IPS DF 4.7 (cell line): ENCODE results near the gene PLSCR2.
"Not testable (repeated sequence)": the region's sequence is repeated elsewhere in the genome, so short reads cannot be mapped to it uniquely, and the experiment has no call there.

Experiments
- DNase-seq: peaks from one replicate; pipeline ENCODE4 v3.0.0-alpha.2; 2013; ENCODE audit warnings: low spot score; ENCODE audit errors: extremely low read depth

The PLSCR2 gene

GRCh38 chr3:146421819-146422759, 47.3 kb downstream of the PLSCR2 start:
- DNase-seq: no peak

- DNase-seq: no peak
Measured at GRCh38 chr3:146416366-146416765, 53.0 kb downstream of the PLSCR2 start.

- no peak for DNase-seq
Measured at GRCh38 chr3:146414010-146414409, 55.4 kb downstream of the PLSCR2 start.

GRCh38 chr3:146412711-146413110, 56.6 kb downstream of the PLSCR2 start:
- DNase-seq: not testable (repeated sequence)

GRCh38 chr3:146407956-146408355, 61.4 kb downstream of the PLSCR2 start:
- no peak for DNase-seq

- DNase-seq: no peak
Measured at GRCh38 chr3:146404436-146404835, 64.9 kb downstream of the PLSCR2 start.

- DNase-seq: no peak
Measured at GRCh38 chr3:146403792-146404191, 65.6 kb downstream of the PLSCR2 start.

GRCh38 chr3:146396792-146397191, 72.6 kb downstream of the PLSCR2 start:
- DNase-seq: no peak

- no peak for DNase-seq
Measured at GRCh38 chr3:146395164-146395563, 74.2 kb downstream of the PLSCR2 start.

GRCh38 chr3:146390957-146391356, 78.4 kb downstream of the PLSCR2 start:
- DNase-seq: no peak

GRCh38 chr3:146390006-146390772, 79.2 kb downstream of the PLSCR2 start:
- no peak for DNase-seq

GRCh38 chr3:146387566-146387965, 81.8 kb downstream of the PLSCR2 start:
- no peak for DNase-seq

GRCh38 chr3:146386936-146387335, 82.4 kb downstream of the PLSCR2 start:
- DNase-seq: no peak

- no peak for DNase-seq
Measured at GRCh38 chr3:146384786-146385185, 84.6 kb downstream of the PLSCR2 start.
